ENCODE data around the gene MLLT10.
A peak's percentile ranks its signal among the peaks of the same experiment; 100 is the strongest.

The MLLT10 gene

DNA sequence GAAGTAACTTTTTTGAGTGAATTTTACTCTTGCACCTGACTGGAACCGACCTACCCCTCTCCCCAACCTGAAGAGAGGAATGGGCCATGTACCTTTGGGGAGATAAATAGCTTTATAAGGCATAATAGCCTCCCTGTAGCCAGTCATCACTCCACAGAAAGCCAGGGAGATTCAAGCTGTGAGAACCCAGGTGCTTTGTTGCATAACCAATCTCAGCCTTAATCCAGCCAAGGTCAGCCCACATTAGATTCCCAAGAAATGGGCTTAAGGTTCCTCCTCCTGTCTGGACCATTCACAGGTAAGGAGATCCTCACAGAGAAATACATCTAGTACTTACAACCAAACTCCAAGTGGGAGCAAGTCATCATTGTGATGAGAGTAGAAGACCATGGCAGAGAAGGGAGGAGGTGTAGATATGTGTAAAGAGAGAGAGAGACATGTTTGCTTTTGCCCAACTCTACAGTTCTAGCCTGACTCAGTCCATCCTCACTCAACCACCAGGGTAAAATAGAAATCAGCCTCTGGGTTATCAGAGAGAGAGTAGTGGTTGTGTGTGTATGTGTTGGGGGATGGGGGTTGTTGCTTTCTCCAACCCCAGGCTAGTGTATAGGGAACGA is 32.2 kb upstream of the MLLT10 start:
- DNase-seq = no peak

DNA sequence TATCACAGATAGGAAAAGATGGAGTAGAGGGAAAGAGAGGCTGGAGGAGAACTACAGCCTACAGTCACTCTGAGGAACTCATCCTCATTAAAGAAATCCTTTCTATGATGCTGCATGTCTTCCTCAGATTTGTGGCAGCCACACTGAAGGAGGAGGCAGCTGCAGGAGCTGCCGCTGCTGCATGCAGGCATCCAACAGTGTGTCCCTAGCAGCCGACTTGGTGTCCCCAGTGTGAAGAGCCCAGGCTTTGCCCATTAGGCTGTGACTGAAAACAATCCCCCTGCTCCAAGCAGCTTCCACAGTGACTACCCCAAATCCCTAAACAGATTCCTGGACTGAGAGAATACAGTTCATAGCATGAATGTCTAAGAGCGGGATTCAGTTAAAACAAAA is 31.7 kb upstream of the MLLT10 start:
- no peak for DNase-seq

DNA sequence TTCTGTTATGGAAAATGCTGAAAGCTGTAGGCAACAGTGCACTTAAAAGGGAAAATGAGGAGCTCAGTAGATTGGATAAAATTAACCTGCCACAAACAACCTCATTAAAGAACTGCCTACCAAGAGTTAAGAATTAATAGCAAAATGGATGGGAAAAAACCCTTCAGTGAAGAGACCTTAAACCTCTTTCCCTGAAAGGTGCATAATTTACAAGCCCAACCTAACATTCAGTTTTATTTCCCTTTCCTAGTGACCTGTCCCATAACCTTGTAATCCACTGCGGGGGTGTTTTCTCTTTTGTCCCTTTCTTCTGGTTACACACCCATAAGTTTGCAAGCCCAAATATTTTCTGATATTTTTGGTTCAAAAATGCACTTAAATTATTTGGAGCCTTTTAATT is 30.5 kb upstream of the MLLT10 start:
- no peak for DNase-seq

DNA sequence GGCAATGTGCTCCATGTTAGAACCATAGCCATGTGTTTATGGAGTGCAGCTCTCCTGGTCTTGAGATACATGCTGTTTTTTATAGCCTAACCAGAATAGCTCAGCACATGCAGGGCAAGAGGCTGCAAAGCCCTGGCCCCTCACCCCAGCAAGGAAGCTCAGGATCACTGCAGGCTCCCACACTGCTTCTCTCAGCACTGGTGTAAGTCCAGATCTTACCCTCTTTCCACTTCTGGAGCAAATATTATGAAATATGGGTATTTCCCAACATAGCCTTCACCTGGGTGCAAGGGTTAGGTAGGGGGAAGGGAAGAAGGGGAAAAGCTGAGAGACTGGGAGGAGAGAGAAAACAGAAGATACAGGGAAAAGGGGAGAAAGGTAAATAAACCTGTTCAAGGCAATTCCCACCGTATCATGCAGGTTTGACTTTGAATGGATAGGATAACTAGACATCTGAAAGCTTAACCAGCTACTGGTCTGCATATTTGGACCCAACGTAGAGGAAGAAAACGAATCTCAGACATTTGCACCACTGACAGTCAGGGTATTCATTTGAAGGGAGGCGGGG is 28.2 kb upstream of the MLLT10 start:
- DNase-seq = no peak

DNA sequence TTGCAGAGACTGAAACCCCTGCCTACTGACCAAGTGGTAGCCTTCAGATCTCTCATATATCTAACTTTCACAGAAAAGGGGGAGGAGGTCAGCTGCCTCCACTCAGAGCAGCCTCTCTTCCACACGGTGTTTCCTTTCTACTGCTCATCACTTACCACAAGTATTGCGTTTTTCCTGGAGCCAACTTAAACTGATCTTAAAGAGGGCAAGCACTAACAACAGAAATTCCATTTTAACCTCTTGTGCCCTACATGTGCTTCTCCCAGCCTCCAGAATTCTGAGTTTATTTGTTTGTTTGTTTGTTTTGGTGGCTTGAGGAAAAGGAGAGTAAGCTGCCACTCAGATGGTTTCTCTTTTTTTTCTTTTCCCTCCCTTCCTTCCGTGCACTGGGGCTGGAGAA is 27.7 kb upstream of the MLLT10 start:
- DNase-seq = no peak

DNA sequence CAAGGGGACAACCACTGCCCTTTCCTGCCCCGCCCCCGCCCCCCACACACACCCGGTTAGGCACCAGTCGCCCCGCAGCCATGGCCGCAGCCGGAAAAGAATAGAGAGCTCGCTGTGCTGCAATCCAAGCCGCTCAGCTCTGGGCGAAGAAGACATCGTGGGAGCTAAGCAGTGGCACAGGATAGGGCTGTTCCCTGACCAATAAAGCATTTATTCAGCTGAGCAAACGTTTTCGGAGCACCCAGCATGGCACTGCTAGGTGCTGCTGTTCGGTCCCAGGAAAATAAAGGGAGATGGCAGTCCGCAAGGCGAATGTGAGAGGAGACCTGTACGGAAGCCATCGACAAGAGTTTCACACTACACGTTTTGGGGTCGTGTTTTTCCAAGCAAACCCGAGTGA is 26.9 kb upstream of the MLLT10 start:
- DNase-seq = no peak

DNA sequence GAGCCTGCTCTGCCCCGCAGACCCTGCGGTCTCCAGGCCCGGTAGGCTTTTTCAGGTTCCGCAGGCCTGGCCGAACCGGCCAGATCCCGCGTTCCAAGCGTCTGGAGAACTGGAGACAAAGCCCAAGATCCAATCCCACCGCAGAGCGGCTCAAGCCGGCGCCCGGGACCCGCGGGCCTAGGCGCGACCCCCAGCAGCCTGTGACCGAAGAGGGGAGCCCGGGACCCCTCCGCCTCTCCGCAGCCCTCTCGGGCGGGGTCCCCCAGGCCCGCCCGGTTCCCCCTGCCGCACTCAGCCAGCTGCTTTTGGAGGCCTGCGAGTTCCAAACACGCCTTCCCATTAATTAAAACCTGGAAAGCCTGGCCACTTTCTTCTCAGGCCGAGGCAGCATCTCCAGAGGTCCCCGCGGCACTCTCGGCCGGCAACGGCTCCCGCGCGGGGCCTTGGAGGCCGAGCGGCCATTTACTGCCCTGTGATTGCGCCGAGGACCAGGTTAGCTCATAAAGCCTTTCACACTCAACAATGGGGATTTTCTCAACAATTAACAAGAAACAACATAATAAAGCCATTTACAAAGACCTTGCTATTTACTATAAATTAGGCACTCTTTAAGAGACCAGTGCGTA is 25.2 kb upstream of the MLLT10 start:
- no peak for DNase-seq

DNA sequence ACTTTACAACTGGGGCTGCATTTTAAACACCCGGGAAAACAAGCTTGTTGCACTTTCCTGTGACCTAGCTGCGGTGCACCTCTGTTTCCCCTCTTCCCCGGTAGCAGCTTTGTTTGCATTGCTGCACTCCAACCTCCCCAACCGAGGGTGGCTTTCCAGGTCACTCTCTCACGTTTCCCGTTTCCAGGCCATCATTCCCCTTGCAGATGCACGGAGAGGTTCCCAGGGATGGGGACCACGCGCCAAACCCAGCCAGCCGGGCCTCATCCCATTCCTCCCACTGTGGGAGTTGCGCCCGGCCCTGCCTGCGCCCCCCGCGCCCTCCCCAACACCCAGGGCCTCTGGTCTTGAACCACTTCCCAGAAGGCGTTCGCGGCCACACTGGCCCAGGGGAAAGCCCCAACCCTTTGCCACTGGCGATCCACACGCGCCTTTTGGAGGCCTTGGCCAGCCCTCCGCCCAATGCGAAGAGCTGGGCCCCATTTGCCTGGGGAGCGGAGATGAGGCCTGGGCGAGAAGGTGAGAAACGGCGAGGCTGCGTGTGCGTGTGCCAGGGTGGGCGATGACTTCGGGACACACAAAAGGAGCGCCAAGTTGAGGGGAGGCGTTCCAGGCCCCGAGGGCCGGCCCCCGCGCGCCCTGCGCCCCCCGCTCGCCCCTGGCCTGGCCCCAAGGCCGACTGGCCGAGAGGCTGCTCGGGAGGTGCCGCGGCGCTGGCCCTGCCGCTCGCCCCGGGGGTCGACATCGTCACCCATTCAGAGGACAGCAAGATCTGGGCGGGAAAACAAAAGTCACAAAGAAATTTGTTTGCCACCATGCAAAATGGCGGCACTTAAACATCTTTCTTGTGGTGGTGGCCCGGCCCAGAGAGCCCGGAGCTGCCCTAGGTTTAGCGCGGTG is 24.4 kb upstream of the MLLT10 start:
- DNase-seq = no peak

DNA sequence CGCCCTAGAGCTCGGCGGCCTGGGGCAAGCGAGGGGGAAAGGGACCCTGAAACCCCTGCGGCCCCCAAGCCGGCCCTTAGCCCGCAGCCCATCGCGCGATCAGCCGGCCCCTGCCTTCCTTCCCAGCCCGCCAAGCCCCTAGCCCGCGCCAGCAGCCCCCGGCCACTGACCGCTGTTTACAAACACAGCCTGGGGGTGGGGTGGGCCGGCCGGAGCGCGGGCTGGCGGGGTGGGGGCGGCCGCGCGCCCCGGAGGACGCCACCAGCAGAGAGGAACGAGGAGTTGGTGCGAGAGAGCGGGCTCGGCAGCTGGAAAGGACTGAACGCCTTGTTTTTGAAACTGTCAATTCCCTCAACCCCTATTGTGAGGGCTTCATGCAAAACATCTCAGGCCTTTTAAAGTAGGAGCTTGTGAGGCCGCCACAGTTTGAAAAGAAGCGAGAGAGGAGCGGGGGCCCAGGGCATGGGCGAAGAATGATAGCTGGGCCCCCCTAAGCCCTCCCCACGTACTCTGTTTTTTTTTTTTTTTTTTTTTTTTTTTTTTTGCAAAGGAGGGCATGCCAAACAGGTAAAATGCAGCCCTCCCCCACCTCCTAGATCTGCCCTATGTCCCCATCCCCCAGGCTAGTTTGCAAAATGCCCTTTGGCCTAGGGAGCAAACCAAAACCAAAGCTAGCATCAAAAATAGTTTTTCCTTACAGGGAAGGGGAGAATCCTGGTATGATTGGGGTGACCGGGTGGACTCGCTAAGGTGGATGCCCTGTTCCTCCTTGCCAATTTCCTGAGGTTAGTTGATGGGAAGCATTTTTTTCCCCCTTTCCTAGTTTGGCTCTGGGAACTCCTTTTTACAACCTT is 23.6 kb upstream of the MLLT10 start:
- peak in 1 of 4 experiments; percentile 23 for DNase-seq

DNA sequence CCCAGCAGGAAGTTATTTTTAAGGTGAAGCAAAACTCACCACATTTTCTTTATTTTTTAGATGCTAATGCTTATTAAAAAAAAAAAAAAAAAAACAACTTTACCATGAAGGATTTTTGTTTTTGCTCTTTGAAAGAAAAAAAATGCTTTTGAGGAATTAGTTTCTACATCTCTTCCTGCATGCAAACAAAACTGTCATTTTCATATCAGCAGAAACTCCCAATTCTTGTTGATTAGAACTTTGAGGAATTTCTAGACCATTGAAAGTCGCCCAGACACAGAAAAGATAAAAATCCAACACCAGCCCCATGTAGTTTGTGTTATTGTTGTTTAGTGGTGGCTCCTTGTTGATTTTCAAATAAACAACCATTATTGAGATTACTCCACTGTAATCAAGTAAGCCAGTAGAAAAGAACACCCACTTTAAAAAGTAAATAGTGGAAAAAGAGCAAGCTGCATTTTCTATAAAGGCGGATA is 22.9 kb upstream of the MLLT10 start:
- DNase-seq = no peak

DNA sequence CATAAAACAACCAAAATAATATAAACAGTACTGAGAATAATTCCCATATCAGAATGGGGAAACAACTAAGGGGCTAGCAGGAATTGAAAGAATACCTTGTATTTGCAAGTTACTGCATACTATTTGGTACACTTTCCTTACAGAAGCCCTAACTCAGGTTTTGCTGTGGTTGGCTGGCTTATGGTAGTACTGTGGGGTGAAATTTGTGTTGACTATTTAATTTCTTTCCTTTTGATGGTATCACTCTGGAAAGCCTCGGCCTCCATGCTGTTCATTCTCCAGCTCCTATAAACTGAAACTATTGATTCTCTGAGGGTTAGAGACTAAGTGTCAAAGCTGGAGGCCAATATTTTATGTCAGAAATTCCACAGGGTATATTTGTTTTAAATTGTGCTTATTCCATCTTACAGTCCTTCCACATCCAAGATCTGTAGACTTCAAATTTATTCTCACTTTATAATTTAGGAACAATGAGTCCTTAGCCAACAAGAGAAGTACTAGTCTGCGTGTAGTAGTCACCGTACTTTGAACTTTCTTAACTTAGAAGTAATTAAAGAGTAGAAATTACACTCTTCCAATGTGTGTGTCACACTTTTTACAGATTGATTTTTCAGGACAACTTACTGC is 22.0 kb upstream of the MLLT10 start:
- no peak for DNase-seq

DNA sequence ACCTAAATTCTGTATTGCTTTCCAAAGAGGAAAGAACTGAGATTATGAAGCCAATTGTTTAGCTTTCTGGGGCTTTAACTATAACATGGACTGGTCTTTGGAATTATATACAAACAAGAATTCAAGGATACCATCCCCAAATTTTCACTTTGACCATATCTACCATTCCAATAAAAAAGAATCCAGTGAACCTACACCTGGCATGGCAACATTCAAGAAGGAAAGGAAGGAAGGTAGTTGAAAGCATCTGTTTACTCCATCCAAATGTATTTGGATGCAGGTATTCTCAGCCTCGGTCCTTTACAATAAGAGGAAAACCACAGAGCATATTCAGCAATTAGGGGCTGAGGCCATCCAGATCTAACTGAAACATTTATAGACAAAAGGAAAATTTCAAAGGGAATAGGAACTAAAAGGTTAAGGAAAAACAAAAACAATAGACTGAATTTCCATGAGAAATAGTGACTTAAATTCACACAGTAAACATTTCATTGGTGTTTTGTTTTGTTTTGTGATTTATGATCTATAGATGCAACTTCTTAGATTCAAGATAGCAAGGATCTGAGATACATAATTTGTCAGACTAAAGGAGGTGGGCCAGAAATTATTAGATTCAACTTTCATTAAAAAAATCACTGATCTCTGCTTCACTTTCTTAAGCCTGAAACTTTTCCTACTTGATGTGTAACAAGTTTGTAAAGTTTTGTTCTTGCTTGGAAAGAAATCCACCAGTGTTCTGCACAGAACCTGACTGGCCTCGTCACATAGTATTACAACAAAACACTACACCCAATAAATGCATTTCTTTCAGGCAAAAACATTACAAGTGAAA is 21.2 kb upstream of the MLLT10 start:
- no peak for DNase-seq

DNA sequence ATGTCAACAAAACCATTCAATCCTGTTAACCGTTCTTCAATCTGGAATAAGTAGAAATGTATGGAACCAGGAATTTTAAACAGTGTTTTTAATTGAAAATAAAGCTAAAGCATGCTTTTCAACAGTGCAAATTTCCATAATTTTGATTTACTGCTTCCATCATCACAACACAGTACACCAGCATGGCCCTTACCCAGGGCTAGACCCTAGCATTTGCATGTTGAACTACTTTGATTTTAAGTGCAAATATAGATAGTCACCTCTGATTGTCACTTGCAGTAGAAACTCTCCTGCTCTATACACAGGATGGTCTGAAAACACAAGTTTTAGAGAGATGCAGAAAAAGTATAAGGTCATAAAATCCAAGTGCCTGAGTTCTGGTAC is 20.6 kb upstream of the MLLT10 start:
- DNase-seq = no peak

DNA sequence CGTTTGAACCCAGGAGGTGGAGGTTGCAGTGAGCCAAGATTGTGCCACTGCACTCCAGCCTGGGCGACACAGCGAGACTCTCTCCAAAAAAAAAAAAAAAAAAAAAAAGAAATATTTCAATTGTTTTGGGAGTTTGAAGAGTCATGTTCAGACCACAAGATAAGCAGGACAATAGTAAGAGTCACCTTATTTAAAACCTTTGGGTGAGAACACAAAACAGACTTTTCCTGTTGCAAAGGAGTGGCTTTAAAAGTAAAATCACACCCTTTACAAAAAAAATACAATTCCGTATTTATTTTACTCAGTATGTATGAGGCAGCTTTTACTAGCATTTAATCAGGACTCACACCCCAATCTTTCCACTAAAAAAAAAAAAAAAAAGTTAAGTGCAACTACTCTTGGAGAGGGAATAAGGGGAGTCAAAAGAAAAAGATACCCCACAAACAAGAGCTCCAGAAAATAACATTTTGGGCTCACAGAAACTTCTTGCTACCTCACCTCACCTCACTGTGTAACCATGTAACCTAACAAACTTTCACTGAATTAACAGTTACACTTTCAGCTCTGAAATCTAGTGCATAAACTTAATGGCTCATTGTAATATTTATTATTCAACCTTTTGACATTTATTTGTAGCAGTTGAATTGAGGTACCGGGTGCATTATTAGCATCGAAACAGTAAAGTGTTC is 19.8 kb upstream of the MLLT10 start:
- no peak for DNase-seq

DNA sequence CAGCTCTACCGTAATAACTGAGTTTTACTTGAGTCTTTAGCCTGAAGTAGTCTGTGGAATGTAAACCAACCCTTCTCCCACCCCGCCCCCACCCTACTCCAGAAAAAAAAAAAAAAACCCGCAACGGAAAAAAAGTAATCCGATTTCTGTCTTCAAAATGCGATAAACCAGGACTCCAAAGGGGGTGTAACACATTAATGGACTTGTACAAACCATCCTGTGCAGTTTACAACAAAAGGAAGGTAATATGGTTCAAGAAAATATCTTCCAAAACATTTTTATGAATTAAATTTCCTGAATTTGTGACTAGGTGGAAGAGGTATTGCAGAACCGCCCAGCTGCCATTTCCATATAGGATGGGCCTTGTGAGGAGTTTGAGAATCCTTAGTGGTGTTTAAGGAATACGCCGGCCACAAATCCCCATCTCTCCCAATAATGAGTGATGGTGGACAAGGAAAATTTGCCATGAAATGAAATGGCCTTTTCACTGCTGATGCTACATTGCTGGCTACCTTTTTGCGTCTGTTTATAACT is 19.1 kb upstream of the MLLT10 start:
- no peak for DNase-seq

DNA sequence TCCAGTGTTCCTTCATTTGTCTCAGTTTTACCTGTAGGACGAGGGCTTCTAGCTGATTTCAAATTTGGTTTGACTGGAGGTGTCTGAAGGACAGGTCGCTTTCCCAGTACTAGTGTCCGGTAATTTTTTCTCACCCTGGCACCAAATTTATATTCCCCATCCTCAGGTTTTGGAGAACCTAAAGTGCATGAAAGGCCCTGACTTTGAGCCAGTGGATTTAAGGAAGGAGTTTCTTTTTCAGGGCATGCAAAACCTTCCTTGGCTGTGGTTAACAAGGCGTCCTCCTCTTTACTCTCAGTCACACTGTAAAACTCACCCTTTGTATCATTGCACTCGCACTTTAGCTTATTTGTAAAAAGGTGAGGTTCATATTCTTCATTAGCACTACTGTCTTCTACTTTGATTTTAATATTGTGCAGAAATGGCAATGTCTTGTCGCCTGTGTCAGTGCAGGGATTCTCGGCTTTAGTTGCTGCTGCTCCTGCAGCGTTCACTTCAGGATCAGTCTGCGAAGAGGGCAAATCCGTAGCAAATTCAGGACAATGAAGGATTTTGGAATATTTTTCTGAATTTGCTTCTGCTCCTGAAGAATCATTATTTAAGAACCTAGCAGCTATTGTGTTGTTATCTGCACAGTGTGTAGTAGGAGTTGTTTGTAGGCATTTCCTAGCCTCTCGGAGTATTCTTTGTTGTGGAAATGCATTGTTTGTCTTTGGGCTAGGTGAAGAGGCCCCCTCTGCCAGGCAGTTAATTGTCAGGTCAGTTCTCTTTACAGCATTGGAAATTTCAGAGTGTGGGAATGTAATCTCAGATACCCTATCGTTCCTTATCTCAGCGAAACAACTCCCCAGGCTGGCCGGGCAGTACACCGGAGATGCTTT is 18.4 kb upstream of the MLLT10 start:
- DNase-seq = no peak

DNA sequence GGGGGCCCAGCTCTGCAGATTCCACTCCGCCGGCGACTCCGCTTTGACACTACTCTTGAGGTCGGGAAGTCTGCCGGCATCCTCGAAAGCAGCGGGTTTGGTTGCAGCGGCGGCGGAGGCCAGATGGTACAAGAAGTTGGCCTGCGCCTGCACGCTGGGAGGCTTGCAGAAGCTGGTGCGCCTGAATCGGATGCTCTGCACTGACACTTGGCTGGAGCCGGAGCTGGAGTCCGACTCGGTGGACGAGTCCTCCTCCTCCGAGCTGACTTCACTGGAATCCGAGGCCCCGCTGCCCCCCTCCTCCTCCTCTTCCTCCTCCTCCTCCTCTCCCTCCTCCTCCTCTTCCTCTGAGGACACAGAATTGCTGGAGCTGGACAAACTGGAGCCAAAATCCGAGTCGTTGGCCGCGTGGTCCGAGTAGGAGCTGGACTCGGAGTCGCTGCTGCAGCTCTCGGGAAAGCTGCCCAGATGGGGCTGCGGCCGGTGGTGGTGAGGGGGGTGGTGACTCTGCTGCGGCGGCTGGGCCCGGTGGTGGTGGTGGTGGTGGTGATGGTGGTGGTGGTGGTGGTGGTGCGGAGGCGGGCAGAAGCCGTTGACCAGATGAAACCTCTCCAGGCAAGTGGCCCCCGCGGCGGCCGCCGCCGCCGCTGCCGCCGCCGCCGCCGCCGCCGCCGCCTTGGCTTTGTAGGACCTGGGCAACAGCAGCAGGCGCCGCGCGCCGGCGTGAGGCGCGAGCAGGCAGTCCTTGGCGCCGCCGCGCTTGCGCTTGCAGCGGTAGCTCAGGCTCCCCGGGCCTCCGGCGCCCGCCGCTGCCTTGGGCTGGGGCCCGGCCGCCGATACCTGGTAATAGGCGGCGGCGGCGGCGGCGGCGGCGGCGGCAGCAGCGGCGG is 17.5 kb upstream of the MLLT10 start:
- peak; percentile 51 to 82 (median 66) for DNase-seq
